CD4-positive, alpha-beta T cell treated with Interferon alpha-2 for 1 hour (primary cell): ENCODE data around the gene GBF1.
"Not testable (repeated sequence)": the region's sequence is repeated elsewhere in the genome, so short reads cannot be mapped to it uniquely, and the experiment has no call there.

Source experiments
- DNase-seq, 2 donors: peaks; one replicate each; pipeline ENCODE4 v3.0.0-alpha.2; 2020 to 2022

Gene GBF1

GRCh38 chr10:102275343-102275742, 30.0 kb downstream of the GBF1 start:
- no peak for DNase-seq

GRCh38 chr10:102279104-102279503, 33.8 kb downstream of the GBF1 start:
- DNase-seq, result no peak

- no peak for DNase-seq
These were observed 35.2 kb downstream of the GBF1 start for GRCh38 chr10:102280397-102281101.

GRCh38 chr10:102281102-102281487, 35.8 kb downstream of the GBF1 start:
- no peak for DNase-seq

- DNase-seq, result no peak
These were observed 38.2 kb downstream of the GBF1 start for GRCh38 chr10:102283488-102283887.

- DNase-seq, result peak in 1 of 2 donors; percentile 5
These were observed 38.6 kb downstream of the GBF1 start for GRCh38 chr10:102283890-102284289.

GRCh38 chr10:102284531-102284930, 39.2 kb downstream of the GBF1 start:
- DNase-seq, result no peak

GRCh38 chr10:102285133-102285532, 39.8 kb downstream of the GBF1 start:
- no peak for DNase-seq

- no peak for DNase-seq
These were observed 40.9 kb downstream of the GBF1 start for GRCh38 chr10:102286216-102286615.

GRCh38 chr10:102287538-102287937, 42.2 kb downstream of the GBF1 start:
- DNase-seq, result no peak

GRCh38 chr10:102287991-102288390, 42.7 kb downstream of the GBF1 start:
- no peak for DNase-seq

GRCh38 chr10:102289356-102289755, 44.0 kb downstream of the GBF1 start:
- no peak for DNase-seq

GRCh38 chr10:102289840-102290239, 44.5 kb downstream of the GBF1 start:
- no peak for DNase-seq

- DNase-seq, result no peak
These were observed 46.0 kb downstream of the GBF1 start for GRCh38 chr10:102291221-102291905.

GRCh38 chr10:102297101-102297500, 51.8 kb downstream of the GBF1 start:
- no peak for DNase-seq

- DNase-seq, result no peak
These were observed 53.6 kb downstream of the GBF1 start for GRCh38 chr10:102298899-102299298.

- DNase-seq, result no peak
These were observed 54.5 kb downstream of the GBF1 start for GRCh38 chr10:102299873-102300272.

- no peak for DNase-seq
These were observed 55.0 kb downstream of the GBF1 start for GRCh38 chr10:102300278-102300843.

- not testable (repeated sequence) for DNase-seq
These were observed 55.6 kb downstream of the GBF1 start for GRCh38 chr10:102300912-102301311.

GRCh38 chr10:102301332-102301731, 56.0 kb downstream of the GBF1 start:
- not testable (repeated sequence) for DNase-seq

GRCh38 chr10:102302611-102303010, 57.3 kb downstream of the GBF1 start:
- DNase-seq, result no peak

GRCh38 chr10:102306006-102306405, 60.7 kb downstream of the GBF1 start:
- DNase-seq, result no peak

- DNase-seq, result no peak
These were observed 61.4 kb downstream of the GBF1 start for GRCh38 chr10:102306710-102307109.

- DNase-seq, result not testable (repeated sequence)
These were observed 63.0 kb downstream of the GBF1 start for GRCh38 chr10:102308318-102308717.
